Measurements from ENCODE around the gene SLC9A3. TPM values are rescaled to one million over a fixed set of nuclear protein-coding genes. Genes with fewer than 3 reads are reported as not detected.

SLC9A3 gene
- total RNA-seq, 1 donor from 2014 or later = 9.9 TPM

GRCh38 chr5:528629-529511 lies 4.6 kb upstream of the SLC9A3 start:
- no peaks in the 10 kb centered on the region for H3K4me1 ChIP-seq
- H3K4me3 ChIP-seq = no peak overlapping the region
- H3K27me3 ChIP-seq = peaks cover 12% of the 10 kb centered on the region
- H3K27ac ChIP-seq = no peak overlapping the region
- intact Hi-C loops (cut with DNase I) = no loop called here
- no peaks in the 10 kb centered on the region for H3K36me3 ChIP-seq
- TF ChIP-seq CTCF (IDR thresholded peaks at IDR 0.05) = no peak
- DNase-seq (ENCODE audit: low spot score in 2 of 2) = no peak
- no peaks in the 10 kb centered on the region for H3K9me3 ChIP-seq

- no peaks in the 10 kb centered on the region for H3K4me1 ChIP-seq
- intact Hi-C loops (cut with DNase I) = no loop called here
- H3K27ac ChIP-seq = no peak overlapping the region
- no peak overlapping the region for H3K4me3 ChIP-seq
- DNase-seq (ENCODE audit: low spot score in 2 of 2) = no peak
- H3K9me3 ChIP-seq = no peaks in the 10 kb centered on the region
- H3K36me3 ChIP-seq = no peaks in the 10 kb centered on the region
- no peak for TF ChIP-seq CTCF (IDR thresholded peaks at IDR 0.05)
- peaks cover 12% of the 10 kb centered on the region for H3K27me3 ChIP-seq
These were observed 3.7 kb upstream of the SLC9A3 start for GRCh38 chr5:527646-528628.

- Histone ChIP-seq H3K27ac (no peak overlapping the region), H3K27me3 (peaks cover 12% of the 10 kb centered on the region), H3K9me3 (no peaks in the 10 kb centered on the region), H3K4me1 (no peaks in the 10 kb centered on the region), H3K36me3 (no peaks in the 10 kb centered on the region), H3K4me3 (no peak overlapping the region)
- intact Hi-C loops (cut with DNase I) = no loop called here
- no peak for DNase-seq (ENCODE audit: low spot score in 2 of 2)
- no peak for TF ChIP-seq CTCF (IDR thresholded peaks at IDR 0.05)
These were observed 2.3 kb upstream of the SLC9A3 start for GRCh38 chr5:526456-527088.

- no peak for TF ChIP-seq CTCF (IDR thresholded peaks at IDR 0.05)
- no peak overlapping the region for H3K27ac ChIP-seq
- intact Hi-C loops (cut with DNase I) = no loop called here
- no peaks in the 10 kb centered on the region for H3K36me3 ChIP-seq
- peaks cover 12% of the 10 kb centered on the region for H3K27me3 ChIP-seq
- H3K4me1 ChIP-seq = no peaks in the 10 kb centered on the region
- H3K9me3 ChIP-seq = no peaks in the 10 kb centered on the region
- H3K4me3 ChIP-seq = no peak overlapping the region
- no peak for DNase-seq (ENCODE audit: low spot score in 2 of 2)
These were observed 1.7 kb upstream of the SLC9A3 start for GRCh38 chr5:525916-526315.

- Histone ChIP-seq H3K4me1 (no peaks in the 10 kb centered on the region), H3K27ac (no peak overlapping the region), H3K4me3 (no peak overlapping the region), H3K9me3 (no peaks in the 10 kb centered on the region), H3K27me3 (peaks cover 12% of the 10 kb centered on the region), H3K36me3 (no peaks in the 10 kb centered on the region)
- no peak for DNase-seq (ENCODE audit: low spot score in 2 of 2)
- no peak for TF ChIP-seq CTCF (IDR thresholded peaks at IDR 0.05)
- intact Hi-C loops (cut with DNase I) = no loop called here
These were observed 918 bp upstream of the SLC9A3 start for GRCh38 chr5:524973-525761.
